ENCODE data around the gene PLRG1.

DNA sequence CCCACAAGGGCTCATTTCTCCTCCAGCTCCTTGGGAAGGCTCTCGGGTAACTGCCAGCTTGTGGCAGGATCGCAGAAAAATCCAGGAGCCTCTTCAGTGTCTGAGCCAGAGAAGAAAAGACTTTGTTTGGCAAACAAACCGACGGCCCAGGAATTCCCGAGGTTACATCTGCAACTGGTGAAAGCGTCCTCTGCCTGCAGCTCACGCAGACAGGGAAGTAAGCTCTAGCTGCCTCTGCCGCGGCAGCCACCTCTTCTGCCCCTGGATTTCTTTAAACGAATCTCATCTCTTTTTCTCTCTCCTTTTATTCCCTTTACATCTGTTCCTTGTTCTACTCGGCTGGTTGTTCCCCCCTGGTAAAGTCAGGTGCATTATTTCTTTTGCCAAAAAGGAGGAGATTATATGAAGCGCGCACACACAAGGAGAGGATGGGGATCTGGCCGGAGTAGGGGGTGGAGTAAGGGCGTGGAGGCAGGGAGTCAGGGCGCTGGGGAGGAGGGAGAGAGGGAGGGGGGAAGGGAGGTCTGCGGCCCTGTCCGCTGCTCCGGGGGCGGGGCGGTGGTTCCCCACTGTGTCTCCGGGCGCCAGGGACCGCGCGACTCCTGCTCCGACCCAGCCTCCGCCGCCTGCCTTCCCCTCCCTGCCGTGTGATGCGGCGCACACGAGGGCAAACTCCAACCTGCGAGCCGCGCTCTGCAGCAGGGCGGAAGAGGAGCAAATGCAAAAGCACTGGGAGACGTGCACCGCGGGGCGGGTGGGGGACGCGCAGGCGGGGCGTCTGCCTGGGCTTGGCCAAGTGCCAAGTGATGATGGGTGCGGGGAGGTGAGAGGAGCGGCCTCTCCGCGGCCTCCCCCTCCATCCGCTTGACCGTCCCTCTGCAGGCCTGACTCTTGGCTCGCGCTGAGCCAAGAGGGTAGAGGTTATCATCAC, 58.6 kb downstream of the PLRG1 start, which contains the start of gene DCHS2:
- TF ChIP-seq, protein P1, sequence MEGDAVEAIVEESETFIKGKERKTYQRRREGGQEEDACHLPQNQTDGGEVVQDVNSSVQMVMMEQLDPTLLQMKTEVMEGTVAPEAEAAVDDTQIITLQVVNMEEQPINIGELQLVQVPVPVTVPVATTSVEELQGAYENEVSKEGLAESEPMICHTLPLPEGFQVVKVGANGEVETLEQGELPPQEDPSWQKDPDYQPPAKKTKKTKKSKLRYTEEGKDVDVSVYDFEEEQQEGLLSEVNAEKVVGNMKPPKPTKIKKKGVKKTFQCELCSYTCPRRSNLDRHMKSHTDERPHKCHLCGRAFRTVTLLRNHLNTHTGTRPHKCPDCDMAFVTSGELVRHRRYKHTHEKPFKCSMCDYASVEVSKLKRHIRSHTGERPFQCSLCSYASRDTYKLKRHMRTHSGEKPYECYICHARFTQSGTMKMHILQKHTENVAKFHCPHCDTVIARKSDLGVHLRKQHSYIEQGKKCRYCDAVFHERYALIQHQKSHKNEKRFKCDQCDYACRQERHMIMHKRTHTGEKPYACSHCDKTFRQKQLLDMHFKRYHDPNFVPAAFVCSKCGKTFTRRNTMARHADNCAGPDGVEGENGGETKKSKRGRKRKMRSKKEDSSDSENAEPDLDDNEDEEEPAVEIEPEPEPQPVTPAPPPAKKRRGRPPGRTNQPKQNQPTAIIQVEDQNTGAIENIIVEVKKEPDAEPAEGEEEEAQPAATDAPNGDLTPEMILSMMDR (IDR thresholded peaks at IDR 0.05) = no peak
- no peak for TF ChIP-seq POLR2A (IDR thresholded peaks at IDR 0.05)
- TF ChIP-seq POLR2AphosphoS5 (IDR thresholded peaks at IDR 0.05) = no peak
